GM19468 (cell line): ENCODE results near the gene RALB.
"Not testable (repeated sequence)": the region's sequence is repeated elsewhere in the genome, so short reads cannot be mapped to it uniquely, and the experiment has no call there.

Experiments used
- ATAC-seq: cut with Tn5 transposase; IDR thresholded peaks from one replicate; pipeline ENCODE4 v1.9.1; 2021; ENCODE audit warnings: mild to moderate bottlenecking, moderate library complexity, moderate number of reproducible peaks; ENCODE audit not compliant: unreplicated experiment; ENCODE audit errors: extremely low read depth

RALB gene

DNA sequence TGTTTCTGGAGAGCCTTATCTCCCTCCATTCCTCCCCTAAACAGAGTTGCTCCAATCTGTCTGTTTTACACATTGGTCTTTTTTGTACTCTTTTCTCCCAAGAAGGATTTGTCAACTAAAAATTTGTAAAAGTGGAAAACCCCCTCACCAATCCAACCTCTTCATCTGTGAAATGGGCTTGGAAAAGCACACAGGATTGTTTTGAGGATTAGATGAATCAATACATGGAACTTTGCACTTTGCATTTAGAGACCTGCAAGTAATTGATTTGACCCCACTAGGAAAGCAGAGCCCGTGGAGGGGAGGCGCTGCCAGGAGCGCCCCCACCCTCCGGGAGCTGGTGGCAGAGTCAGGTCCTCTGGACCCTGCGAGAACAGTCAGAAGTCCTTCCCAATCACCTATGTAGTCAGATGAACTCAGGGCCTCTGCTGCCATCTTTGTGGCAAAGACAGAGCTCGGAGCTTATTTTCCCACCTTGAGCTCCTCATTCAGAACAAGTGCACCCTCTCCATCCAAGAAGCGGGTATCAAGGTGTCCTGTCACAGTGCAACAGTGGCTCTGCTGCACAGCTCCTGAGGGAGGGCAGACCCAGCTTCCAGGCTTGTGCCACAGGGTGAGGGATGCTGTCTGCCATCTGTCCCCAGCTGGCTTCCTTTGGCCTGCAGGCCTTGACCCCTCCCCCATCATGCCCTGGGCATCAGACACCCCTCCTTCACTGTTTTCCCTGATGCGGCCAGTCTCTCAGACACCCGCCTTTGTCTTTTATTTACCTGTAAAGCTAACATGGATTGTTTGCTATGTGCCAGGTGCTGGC, 27.7 kb upstream of the RALB start:
- no peak for ATAC-seq

- ATAC-seq = no peak
Observed at GRCh38 chr2:120225549-120226065, 27.0 kb upstream of the RALB start.

DNA sequence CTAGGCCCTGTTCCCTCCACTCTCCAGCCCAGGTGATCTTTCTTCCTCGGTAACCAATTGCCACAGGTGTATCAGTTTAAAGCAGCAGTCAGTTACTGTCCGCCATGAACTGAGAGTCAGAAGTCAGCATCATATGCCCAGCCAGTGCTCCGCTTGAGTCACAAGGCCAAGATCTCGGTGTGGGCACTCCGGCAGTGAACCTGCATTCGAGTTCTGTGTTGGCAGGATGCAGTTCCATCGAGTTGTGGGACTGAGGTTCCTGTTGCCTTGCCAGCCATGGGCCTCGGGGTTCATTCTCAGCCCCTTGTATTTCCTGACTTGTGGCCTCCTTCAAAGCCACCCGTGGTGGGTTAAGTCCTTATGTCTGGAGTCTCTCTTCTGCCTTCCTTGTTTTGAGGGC, 26.3 kb upstream of the RALB start:
- no peak for ATAC-seq

DNA sequence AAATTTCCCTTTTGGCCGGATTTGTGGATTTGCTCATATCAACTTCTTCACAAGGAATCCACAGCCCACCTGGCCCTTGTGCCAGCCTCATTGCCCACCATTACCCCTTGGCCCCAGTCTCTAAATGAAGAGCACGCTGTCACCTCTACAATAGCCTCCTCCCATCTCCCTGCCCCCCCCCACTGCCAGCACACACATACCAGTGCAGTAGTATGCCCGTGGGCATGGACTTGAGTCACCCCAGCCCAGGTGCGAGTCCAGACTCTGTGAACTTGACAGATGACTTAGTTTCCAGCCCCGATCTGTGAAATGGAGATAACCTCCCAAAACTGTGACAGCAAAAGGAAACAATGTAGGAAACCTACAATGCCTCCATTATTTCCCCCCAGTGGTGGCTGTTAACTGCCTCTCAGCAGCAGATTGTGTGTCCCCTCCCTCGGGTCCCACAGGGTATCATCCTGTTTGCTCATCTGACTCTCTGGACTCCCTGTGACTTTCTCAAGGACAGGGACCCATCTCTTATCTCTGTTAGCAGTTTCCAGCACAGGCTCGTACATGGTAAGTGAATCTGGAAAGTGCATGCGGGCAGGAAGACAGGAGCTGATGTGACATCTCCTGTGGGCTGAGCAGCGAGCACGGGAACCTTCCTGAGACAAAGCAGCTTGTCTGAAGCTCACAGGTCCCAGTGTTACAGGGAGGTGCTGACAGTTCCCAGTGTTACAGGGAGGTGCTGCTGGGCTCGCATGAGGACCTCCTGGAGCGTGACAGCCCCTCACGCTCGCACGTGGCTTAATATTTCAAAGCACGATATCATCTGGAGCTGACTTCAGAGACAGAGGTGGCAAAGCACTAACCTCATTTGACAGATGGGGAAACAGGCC, 25.3 kb upstream of the RALB start:
- no peak for ATAC-seq

DNA sequence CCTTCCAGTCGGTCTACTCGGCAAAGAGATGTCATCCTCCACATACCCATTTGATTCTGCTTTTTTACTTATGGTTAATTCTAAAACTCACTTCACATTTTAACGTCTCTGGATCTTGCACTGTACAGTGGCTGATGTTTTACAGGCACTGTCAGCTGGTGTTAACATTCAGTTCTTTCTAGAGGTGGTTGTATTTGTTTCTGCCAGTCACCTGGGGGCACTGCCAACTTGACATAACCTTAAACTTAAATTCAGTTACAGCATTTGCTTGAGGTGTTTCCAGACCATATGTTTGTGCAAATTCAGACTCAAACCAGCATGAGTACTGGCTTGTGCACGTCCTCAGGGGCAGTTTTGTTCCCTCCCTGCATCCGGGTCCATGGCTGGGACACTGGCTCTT, 24.1 kb upstream of the RALB start:
- ATAC-seq = no peak

DNA sequence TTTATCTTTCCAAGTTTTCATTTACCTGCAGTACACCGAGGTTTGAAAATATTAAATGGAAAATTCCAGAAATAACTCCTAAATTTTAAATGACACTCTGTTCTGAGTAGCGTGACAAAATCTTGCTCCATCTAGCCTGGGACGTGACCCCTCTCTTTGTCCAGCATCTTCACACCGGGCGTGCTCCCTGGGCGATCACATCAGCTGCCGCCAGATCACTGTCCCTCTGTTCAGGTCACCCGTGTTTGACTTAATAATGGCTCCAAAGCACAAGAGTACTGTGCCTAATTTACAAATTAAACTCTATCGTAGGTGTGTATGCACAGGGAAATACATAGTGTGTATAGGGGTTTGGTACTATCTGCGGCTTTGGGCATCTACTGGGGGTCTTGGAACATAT, 23.3 kb upstream of the RALB start:
- ATAC-seq = no peak

- ATAC-seq = no peak
Observed at GRCh38 chr2:120230515-120231471, 21.9 kb upstream of the RALB start.

DNA sequence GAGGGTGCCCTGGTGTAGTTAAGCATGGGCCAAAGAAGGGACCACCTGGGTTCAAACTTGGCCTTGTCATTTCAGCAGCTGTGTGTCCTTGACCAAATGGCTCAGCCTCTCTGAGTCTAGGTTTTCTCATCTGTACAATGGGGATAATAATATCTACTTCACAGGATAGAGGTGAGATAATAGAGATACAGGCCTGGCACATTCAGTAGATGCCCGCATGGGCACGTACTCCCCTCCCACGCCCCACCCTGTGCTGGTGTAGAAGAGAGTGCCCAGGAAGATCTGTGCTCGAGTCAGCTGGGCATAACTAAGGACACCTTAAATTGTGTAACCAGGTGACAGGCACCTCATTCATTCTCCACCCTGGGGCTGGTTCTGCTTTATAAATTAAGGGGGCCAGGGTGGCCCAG, 21.1 kb upstream of the RALB start:
- no peak for ATAC-seq

- peak; percentile 72 for ATAC-seq
Observed at GRCh38 chr2:120231974-120232635, 20.5 kb upstream of the RALB start.

GRCh38 chr2:120233292-120233691, 19.4 kb upstream of the RALB start:
- ATAC-seq = no peak

DNA sequence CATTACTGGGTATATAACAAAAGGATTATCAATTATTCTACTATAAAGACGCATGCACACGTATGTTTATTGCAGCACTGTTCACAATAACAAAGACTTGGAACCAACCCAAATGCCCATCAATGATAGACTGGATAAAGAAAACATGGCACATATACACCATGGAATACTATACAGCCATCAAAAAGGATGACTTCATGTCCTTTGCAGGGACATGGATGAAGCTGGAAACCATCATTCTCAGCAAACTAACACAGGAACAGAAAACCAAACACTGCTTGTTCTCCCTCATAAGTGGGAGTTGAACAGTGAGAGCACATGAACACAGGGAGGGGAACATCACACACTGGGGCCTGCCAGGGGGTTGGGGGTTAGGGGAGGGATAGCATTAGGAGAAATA, 17.5 kb upstream of the RALB start:
- ATAC-seq = not testable (repeated sequence)

DNA sequence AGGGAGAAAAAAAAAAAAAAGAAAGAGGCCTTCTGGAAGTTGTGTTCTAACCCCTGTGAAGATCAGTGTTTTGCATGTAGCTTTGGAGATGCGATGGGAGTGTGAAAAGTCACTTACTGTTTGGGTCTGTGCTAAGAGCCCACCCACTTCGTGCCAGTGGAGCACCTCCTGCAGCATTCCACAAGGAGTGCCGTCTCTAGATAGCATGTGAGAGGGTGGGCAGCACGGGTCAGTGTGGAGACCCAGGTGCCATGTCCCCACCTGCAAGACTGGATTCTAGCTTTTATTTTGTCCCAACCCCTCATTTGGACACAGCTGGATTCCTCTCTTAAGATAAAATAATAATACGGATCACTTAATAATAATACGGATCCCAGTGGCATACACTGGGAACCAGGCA, 17.0 kb upstream of the RALB start:
- no peak for ATAC-seq

DNA sequence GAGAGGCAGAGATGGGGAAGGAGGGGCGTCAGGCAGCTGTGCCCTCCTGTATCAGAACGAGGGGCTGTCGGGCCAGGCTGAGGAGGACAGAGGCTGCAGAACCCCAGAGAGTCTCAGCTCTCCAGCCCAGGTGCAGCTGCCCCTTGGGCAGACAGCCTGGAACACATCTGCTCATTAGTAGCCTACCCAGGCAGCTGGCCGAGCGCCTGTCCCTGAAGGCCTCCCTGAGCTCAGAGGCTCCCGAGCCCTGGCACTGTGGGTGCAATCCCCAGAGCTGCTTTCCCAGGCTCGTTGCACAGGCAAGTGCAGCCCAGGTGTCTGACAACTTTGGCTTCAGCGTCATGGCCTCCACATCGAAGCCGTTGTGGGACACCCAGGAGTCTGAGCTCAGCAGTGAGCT, 16.3 kb upstream of the RALB start:
- ATAC-seq = no peak

DNA sequence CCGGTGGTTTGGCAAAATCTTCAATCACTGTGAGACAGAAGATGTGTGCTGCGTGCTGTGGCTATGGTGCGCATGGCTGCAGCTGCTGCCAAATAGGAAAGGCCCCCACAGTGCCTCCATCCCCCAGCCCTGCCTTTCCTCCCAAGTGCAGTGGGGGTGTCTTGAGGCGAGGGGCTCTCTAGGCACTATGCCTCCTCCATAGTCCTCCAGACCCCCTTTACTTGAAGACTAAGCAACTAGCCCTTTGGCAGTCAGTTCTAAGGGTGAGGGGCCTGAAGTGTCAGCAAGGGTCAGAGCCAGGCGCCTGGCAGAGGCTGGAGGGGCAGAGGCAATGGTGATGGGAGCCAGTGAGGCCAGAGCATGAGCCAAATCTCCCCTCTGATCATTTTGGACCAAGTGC, 15.9 kb upstream of the RALB start:
- no peak for ATAC-seq

- no peak for ATAC-seq
Observed at GRCh38 chr2:120237491-120237902, 15.2 kb upstream of the RALB start.

DNA sequence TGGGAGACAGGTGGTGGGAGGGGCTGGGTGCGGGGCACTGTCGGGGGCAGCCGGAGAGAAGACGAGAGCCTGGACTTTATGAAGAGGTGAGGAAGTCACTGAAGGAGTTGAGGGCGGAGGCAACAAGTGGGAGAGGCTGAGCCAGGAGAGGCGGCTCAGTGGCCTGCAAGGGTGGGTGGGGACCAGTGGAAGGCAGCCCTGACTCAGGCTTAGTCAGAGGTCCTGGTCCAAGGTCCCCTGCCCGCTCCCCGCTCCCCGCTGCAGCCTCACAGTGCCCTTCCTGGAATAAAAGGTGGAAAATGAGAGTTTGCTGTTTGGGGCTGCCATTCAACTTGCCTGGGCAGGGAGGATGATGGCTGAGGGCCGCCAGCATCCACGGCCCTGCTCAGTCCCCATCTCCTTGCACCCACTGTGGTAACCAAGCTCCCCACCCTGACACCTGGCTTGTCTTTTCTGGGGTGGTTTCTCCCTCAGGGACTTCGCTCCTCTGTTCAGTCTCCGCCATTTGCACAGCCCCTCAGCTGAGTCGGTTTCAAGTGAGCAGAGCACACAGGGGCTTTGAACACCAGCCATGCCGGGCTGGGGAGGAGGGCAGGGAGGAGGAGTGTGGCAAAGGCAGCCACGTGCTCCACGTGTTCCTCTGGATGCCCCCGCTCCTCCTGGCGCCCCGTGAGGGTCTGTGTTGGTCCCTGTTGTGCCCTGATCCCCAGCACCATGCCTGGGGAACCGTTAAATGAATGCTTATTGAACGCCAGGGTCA, 13.7 kb upstream of the RALB start:
- no peak for ATAC-seq

DNA sequence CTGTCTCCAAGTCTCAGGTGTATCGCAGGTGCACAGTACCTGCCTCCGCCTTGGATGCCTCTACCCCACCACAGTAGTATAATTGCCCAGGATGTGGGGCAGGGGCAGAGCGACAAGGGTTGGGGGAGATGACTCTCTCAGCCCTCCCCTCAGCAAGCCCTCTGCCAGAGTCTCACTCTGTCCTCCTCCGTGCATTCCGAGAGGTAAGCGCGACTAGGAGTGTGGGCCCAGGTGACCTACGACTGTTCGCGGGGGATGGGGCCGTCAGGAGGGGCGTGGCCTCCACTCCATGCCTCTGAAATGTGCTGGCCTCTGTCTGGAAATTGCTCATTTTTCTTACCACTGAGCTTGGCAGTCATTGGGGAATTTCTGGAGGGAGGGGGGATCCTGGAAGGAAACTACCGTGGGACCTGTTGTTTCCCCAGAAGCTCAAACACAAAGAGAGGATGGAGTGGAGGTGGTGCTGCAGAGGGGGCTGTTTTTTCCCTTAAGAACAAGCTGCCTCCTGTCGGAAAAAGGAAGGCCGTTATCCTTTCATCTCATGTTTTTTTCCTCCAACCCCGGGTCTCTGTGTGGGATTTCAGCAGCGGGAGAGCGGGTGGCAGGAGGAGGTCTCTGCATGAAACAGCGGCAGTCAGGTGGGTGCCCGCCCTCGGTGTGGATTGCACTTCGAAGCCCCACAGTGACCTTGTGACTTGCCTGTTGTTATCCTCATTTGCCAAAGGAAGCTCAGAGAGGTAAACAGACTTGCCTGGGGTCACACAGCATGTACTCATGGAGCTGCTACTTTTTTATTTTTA, 13.0 kb upstream of the RALB start:
- ATAC-seq = no peak

DNA sequence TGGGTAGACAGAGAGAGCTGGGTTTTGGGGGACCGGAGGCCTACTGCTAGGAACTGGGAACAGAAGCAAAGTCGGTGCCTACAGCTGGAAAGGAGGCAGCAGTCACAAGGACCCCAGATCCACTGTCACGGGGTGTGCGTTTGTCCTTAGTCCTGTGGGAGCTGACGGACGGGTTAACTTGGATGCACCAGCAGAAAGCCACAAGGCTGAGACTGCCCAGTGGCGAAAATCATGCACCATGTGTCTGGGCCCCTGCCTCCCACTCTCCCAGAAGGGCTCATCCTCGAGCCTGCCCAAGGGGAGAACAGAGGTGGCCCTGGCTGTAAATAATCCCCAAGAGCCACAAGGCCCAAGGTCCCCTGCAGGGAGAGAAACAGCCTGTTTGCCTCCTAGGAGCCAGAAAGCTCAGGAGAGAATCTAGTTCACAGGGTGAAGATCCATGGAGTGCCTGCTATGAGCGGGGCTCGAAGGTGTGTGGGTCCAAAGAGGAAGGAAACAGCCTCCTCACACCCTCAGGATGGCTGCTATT, 11.7 kb upstream of the RALB start:
- no peak for ATAC-seq
